ENCODE results near the gene RAI14. TPM values are rescaled to one million over a fixed set of nuclear protein-coding genes. Genes with fewer than 3 reads are reported as not detected.
A peak's percentile ranks its signal among the peaks of the same experiment; 100 is the strongest.

RAI14 gene
- total RNA-seq (ENCODE audit: unreplicated experiment), result 127 TPM
- long read RNA-seq, transcript RAI14-220 (17 exons, 2,941 nt), result major isoform, 5 of 13 reads
- long read RNA-seq, partial matches to known transcripts, result 6 of 13 reads
- long read RNA-seq, other reads (novel, unspliced or antisense), result 2 of 13 reads

DNA sequence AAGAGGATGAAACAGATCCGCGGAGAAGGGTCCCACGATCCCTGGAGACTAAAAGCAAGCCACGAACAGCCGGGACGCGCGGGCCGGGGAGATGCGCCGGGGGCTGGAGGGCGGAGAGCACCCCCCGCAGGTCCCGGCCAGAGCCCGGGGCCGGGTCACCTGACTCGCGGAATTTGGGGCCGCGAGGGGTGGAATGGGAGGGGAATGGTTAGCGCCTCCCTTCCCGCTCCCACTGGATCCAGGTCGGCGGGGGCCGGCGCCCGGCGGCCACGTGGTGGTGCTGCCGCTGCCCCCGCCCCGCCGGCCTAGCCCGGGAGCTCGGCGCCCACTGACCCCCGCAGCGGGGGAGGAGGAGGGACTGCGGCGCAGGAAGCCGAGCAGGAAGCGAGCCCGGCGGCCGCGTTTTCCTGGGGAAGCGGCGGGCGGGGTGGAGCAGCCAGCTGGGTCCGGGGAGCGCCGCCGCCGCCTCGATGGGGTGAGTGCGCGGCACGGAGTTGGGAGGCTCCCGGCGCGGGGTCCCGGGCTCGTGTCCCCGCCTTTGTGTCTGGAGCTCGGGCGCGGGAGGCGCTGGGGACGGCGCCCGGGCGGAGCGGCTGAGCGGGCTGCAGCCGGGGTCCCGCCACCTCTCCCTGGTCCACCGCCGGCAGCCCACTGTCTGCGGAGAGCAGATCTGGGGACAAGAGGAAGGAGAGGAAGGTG is at the start of gene RAI14:
RAI14 (plus strand) TSS at position 328 of the 699 bp plus-strand sequence. CDS start 30,592 bp downstream, outside the sequence.
- TF ChIP-seq, protein P1, sequence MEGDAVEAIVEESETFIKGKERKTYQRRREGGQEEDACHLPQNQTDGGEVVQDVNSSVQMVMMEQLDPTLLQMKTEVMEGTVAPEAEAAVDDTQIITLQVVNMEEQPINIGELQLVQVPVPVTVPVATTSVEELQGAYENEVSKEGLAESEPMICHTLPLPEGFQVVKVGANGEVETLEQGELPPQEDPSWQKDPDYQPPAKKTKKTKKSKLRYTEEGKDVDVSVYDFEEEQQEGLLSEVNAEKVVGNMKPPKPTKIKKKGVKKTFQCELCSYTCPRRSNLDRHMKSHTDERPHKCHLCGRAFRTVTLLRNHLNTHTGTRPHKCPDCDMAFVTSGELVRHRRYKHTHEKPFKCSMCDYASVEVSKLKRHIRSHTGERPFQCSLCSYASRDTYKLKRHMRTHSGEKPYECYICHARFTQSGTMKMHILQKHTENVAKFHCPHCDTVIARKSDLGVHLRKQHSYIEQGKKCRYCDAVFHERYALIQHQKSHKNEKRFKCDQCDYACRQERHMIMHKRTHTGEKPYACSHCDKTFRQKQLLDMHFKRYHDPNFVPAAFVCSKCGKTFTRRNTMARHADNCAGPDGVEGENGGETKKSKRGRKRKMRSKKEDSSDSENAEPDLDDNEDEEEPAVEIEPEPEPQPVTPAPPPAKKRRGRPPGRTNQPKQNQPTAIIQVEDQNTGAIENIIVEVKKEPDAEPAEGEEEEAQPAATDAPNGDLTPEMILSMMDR (IDR thresholded peaks at IDR 0.05; ENCODE audit: unreplicated experiment), result no peak
- peak; percentile 87 for DNase-seq (ENCODE audit: low spot score)
- Mint-ChIP-seq H3K4me3 (ENCODE audit: unreplicated experiment) (peak within 1 kb of the TSS; percentile 97), H3K4me1 (ENCODE audit: unreplicated experiment) (peaks cover 29% of the 10 kb centered on the region), H3K27ac (ENCODE audit: unreplicated experiment) (peak within 1 kb of the TSS; percentile 92), H3K27me3 (ENCODE audit: unreplicated experiment) (peaks cover 20% of the 10 kb centered on the region), H3K9me3 (ENCODE audit: unreplicated experiment) (no peaks in the 10 kb centered on the region), H3K36me3 (ENCODE audit: low read depth, unreplicated experiment) (peaks cover 15% of the 10 kb centered on the region)

DNA sequence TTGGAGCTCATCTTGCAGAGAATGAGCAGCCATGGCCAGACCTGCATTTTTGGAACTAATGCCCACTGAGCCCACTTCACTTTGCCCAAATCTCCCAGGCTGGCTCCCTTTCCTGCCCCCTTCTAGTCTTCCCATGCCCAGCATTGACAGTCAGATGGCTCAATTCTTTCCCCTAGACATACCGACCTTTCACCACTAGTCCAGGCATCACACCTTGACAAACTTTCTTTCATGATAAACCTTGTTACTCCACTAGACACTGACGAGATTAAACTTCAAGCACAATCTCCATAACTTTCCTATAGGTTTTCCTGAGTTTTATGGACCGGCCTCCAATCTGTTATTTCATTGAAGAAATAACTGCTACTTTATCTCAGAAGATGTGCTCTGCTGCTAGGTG is 47.8 kb upstream of the RAI14 start:
- DNase-seq (ENCODE audit: low spot score), result no peak
- H3K27me3 Mint-ChIP-seq (ENCODE audit: unreplicated experiment), result no peaks in the 10 kb centered on the region
- no peak overlapping the region for H3K27ac Mint-ChIP-seq (ENCODE audit: unreplicated experiment)
- no peaks in the 10 kb centered on the region for H3K36me3 Mint-ChIP-seq (ENCODE audit: low read depth, unreplicated experiment)
- TF ChIP-seq, protein P1 (IDR thresholded peaks at IDR 0.05; ENCODE audit: unreplicated experiment), result no peak
- no peaks in the 10 kb centered on the region for H3K4me1 Mint-ChIP-seq (ENCODE audit: unreplicated experiment)
- H3K9me3 Mint-ChIP-seq (ENCODE audit: unreplicated experiment), result no peaks in the 10 kb centered on the region
- H3K4me3 Mint-ChIP-seq (ENCODE audit: unreplicated experiment), result no peak overlapping the region

DNA sequence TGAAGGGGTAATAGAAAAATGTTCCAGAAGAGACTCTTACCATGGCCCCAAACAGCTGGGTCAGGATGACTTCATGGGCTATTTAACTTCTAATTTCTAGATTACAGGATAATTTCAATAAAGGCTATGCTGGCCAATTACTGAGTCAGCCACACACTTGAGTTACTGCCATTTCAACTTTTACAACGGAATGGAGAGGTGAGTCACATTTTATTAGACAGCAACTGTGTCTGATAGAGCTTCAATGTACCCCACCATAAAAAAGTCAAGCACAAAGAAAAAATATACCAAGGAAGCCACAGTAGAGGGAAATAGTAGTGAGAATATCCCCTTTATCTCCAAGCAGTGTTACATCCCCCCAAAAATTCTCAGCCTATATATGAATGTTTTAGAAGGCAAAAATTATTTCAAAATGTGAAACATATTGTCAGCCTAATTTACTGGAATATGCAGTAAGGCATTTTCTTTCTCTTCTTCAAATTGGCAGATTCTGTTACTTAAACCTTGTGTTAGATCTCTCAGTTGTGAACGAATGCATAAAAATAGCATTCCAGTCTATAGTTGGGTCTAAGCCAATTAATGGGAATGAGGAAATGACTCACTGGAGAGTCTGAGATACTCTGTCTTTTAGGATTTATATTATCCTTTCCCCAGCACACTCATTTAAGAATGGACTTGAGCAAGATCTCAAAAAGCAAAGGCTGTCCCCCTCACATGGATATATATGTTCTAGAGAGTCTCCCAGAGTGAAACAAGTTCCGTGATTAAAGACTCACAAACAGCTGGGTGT is 47.1 kb upstream of the RAI14 start:
- H3K27ac Mint-ChIP-seq (ENCODE audit: unreplicated experiment), result no peak overlapping the region
- H3K4me3 Mint-ChIP-seq (ENCODE audit: unreplicated experiment), result no peak overlapping the region
- H3K36me3 Mint-ChIP-seq (ENCODE audit: low read depth, unreplicated experiment), result no peaks in the 10 kb centered on the region
- TF ChIP-seq, protein P1 (IDR thresholded peaks at IDR 0.05; ENCODE audit: unreplicated experiment), result no peak
- H3K4me1 Mint-ChIP-seq (ENCODE audit: unreplicated experiment), result no peaks in the 10 kb centered on the region
- DNase-seq (ENCODE audit: low spot score), result no peak
- no peaks in the 10 kb centered on the region for H3K27me3 Mint-ChIP-seq (ENCODE audit: unreplicated experiment)
- H3K9me3 Mint-ChIP-seq (ENCODE audit: unreplicated experiment), result no peaks in the 10 kb centered on the region

DNA sequence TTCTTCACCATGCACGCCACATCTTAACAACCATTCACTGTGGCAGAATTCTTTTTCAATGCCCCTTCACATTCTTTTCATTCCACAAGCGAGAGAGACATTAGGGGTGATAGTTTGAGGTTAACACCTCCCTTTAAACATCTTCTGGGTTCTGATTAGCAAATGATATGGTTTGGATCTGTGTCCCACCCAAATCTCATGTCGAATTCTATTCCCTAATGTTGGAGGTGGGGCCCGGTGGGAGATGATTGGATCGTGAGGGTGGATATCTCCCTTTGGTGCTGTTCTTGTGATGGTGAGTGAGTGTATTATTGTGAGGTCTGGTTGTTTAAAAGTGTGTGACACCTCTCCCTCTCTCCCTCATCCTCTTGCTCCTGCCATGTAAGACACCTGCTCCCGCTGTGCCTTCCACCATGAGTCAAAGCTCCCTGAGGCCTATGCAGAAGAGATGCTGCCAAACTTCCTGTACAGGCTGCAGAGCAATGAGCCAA is 46.1 kb upstream of the RAI14 start:
- Mint-ChIP-seq H3K27me3 (ENCODE audit: unreplicated experiment) (no peaks in the 10 kb centered on the region), H3K4me3 (ENCODE audit: unreplicated experiment) (no peak overlapping the region), H3K4me1 (ENCODE audit: unreplicated experiment) (no peaks in the 10 kb centered on the region), H3K9me3 (ENCODE audit: unreplicated experiment) (no peaks in the 10 kb centered on the region), H3K36me3 (ENCODE audit: low read depth, unreplicated experiment) (no peaks in the 10 kb centered on the region), H3K27ac (ENCODE audit: unreplicated experiment) (no peak overlapping the region)
- no peak for DNase-seq (ENCODE audit: low spot score)
- TF ChIP-seq, protein P1 (IDR thresholded peaks at IDR 0.05; ENCODE audit: unreplicated experiment), result no peak
